C1 segment of cervical spinal cord (tissue), 14 donors: Measurements from ENCODE around the gene LAMP1.
A peak's percentile ranks its signal among the peaks of the same experiment; 100 is the strongest.
"Not testable (repeated sequence)": the region's sequence is repeated elsewhere in the genome, so short reads cannot be mapped to it uniquely, and the experiment has no call there.

Experiments used
- DNase-seq, 14 donors: peaks; one replicate each; lab custom pipeline; 2025; lab: John Stamatoyannopoulos, UW

Gene LAMP1

GRCh38 chr13:113297370-113298042 lies 467 bp downstream of the LAMP1 start:
- peak in 6 of 14 donors; percentile 38 to 77 (median 64) for DNase-seq

GRCh38 chr13:113298043-113298945 lies 1.3 kb downstream of the LAMP1 start:
- no peak for DNase-seq

- no peak for DNase-seq
These were observed 2.9 kb downstream of the LAMP1 start for GRCh38 chr13:113299951-113300350.

GRCh38 chr13:113302986-113303385 lies 5.9 kb downstream of the LAMP1 start:
- DNase-seq = no peak

- no peak for DNase-seq
These were observed 7.1 kb downstream of the LAMP1 start for GRCh38 chr13:113304121-113304520.

- no peak for DNase-seq
These were observed 8.2 kb downstream of the LAMP1 start for GRCh38 chr13:113305208-113305607.

GRCh38 chr13:113307491-113307890 lies 10.5 kb downstream of the LAMP1 start:
- no peak for DNase-seq

- no peak for DNase-seq
These were observed 12.4 kb downstream of the LAMP1 start for GRCh38 chr13:113309473-113309872.

- DNase-seq = not testable (repeated sequence)
These were observed 17.1 kb downstream of the LAMP1 start for GRCh38 chr13:113314112-113314511.

GRCh38 chr13:113314895-113315470 lies 17.9 kb downstream of the LAMP1 start:
- DNase-seq = not testable (repeated sequence)

GRCh38 chr13:113315992-113316391 lies 19.0 kb downstream of the LAMP1 start:
- DNase-seq = no peak

GRCh38 chr13:113317031-113317430 lies 20.0 kb downstream of the LAMP1 start:
- DNase-seq = no peak

GRCh38 chr13:113318956-113319355 lies 21.9 kb downstream of the LAMP1 start:
- no peak for DNase-seq

GRCh38 chr13:113319371-113319770 lies 22.3 kb downstream of the LAMP1 start:
- no peak for DNase-seq

- DNase-seq = peak in 1 of 14 donors; percentile 38
These were observed 23.3 kb downstream of the LAMP1 start for GRCh38 chr13:113320226-113320875.

- no peak for DNase-seq
These were observed 24.5 kb downstream of the LAMP1 start for GRCh38 chr13:113321546-113321945.

GRCh38 chr13:113322043-113322461 lies 25.0 kb downstream of the LAMP1 start:
- DNase-seq = no peak

- DNase-seq = no peak
These were observed 26.0 kb downstream of the LAMP1 start for GRCh38 chr13:113322890-113323651.

GRCh38 chr13:113323869-113324268 lies 26.8 kb downstream of the LAMP1 start:
- DNase-seq = no peak

- peak in 7 of 14 donors; percentile 7 to 50 (median 25) for DNase-seq
These were observed 27.4 kb downstream of the LAMP1 start for GRCh38 chr13:113324398-113324797.

- DNase-seq = no peak
These were observed 28.7 kb downstream of the LAMP1 start for GRCh38 chr13:113325779-113326178.
